Measurements from ENCODE around the gene SIRT5.

The SIRT5 gene

GRCh38 chr6:13589801-13590200 is 15.4 kb downstream of the SIRT5 start:
- H3K9me2 ChIP-seq (replicated peaks; ENCODE audit: insufficient read depth, low read length) = no peaks in the 10 kb centered on the region
- no peaks in the 10 kb centered on the region for H3K4me1 ChIP-seq (ENCODE audit: low read length)
- H3K36me3 ChIP-seq (replicated peaks; ENCODE audit: insufficient read depth, low read length) = no peaks in the 10 kb centered on the region
- DNase-seq = no peak
- no peak overlapping the region for H3K4me2 ChIP-seq (ENCODE audit: low read depth, low read length)
- H3K9ac ChIP-seq (ENCODE audit: low read length) = no peak overlapping the region
- H3K27ac ChIP-seq (ENCODE audit: low read length) = no peak overlapping the region
- no peak for TF ChIP-seq EZH2phosphoT487 (IDR thresholded peaks at IDR 0.05; ENCODE audit: low read length)
- no peak for TF ChIP-seq CTCF (IDR thresholded peaks at IDR 0.05; ENCODE audit: low read length)
- no peak for TF ChIP-seq EZH2 (optimal IDR thresholded peaks at IDR 0.05; ENCODE audit: low read depth, low read length)
- no peaks in the 10 kb centered on the region for H3K79me2 ChIP-seq (ENCODE audit: low read length)
- H3K4me3 ChIP-seq (ENCODE audit: low read length) = no peak overlapping the region
- H3F3A ChIP-seq (ENCODE audit: insufficient read depth, low read length) = no peaks in the 10 kb centered on the region
- no peaks in the 10 kb centered on the region for H3K9me3 ChIP-seq (replicated peaks; ENCODE audit: insufficient read depth, low read length)
- H4K20me1 ChIP-seq (ENCODE audit: insufficient read depth, low read length) = no peaks in the 10 kb centered on the region
- H3K27me3 ChIP-seq (replicated peaks; ENCODE audit: insufficient read depth, low read length) = no peaks in the 10 kb centered on the region
- H2AFZ ChIP-seq (ENCODE audit: low read length) = no peak overlapping the region

GRCh38 chr6:13590574-13591153 is 16.3 kb downstream of the SIRT5 start:
- Histone ChIP-seq H3K4me1 (ENCODE audit: low read length) (no peaks in the 10 kb centered on the region), H3K79me2 (ENCODE audit: low read length) (no peaks in the 10 kb centered on the region), H3K36me3 (replicated peaks; ENCODE audit: insufficient read depth, low read length) (no peaks in the 10 kb centered on the region), H3K9me3 (replicated peaks; ENCODE audit: insufficient read depth, low read length) (no peaks in the 10 kb centered on the region), H3F3A (ENCODE audit: insufficient read depth, low read length) (no peaks in the 10 kb centered on the region), H3K27ac (ENCODE audit: low read length) (no peak overlapping the region), H3K4me2 (ENCODE audit: low read depth, low read length) (no peak overlapping the region), H3K9me2 (replicated peaks; ENCODE audit: insufficient read depth, low read length) (no peaks in the 10 kb centered on the region), H3K9ac (ENCODE audit: low read length) (no peak overlapping the region), H2AFZ (ENCODE audit: low read length) (no peak overlapping the region), H3K27me3 (replicated peaks; ENCODE audit: insufficient read depth, low read length) (no peaks in the 10 kb centered on the region), H3K4me3 (ENCODE audit: low read length) (no peak overlapping the region), H4K20me1 (ENCODE audit: insufficient read depth, low read length) (no peaks in the 10 kb centered on the region)
- TF ChIP-seq EZH2 (optimal IDR thresholded peaks at IDR 0.05; ENCODE audit: low read depth, low read length) (no peak), CTCF (IDR thresholded peaks at IDR 0.05; ENCODE audit: low read length) (no peak), EZH2phosphoT487 (IDR thresholded peaks at IDR 0.05; ENCODE audit: low read length) (no peak)
- no peak for DNase-seq

- Histone ChIP-seq H3K27me3 (replicated peaks; ENCODE audit: insufficient read depth, low read length) (no peaks in the 10 kb centered on the region), H3K36me3 (replicated peaks; ENCODE audit: insufficient read depth, low read length) (no peaks in the 10 kb centered on the region), H3K4me3 (ENCODE audit: low read length) (no peak overlapping the region), H3K9me3 (replicated peaks; ENCODE audit: insufficient read depth, low read length) (no peaks in the 10 kb centered on the region), H3K4me2 (ENCODE audit: low read depth, low read length) (no peak overlapping the region), H4K20me1 (ENCODE audit: insufficient read depth, low read length) (no peaks in the 10 kb centered on the region), H3K9ac (ENCODE audit: low read length) (no peak overlapping the region), H3K79me2 (ENCODE audit: low read length) (no peaks in the 10 kb centered on the region), H3F3A (ENCODE audit: insufficient read depth, low read length) (no peaks in the 10 kb centered on the region), H3K4me1 (ENCODE audit: low read length) (no peaks in the 10 kb centered on the region), H2AFZ (ENCODE audit: low read length) (no peak overlapping the region), H3K9me2 (replicated peaks; ENCODE audit: insufficient read depth, low read length) (no peaks in the 10 kb centered on the region), H3K27ac (ENCODE audit: low read length) (no peak overlapping the region)
- DNase-seq = no peak
- TF ChIP-seq EZH2phosphoT487 (IDR thresholded peaks at IDR 0.05; ENCODE audit: low read length) (no peak), EZH2 (optimal IDR thresholded peaks at IDR 0.05; ENCODE audit: low read depth, low read length) (no peak)
Measured at GRCh38 chr6:13591205-13591921, 17.0 kb downstream of the SIRT5 start.

- no peak for TF ChIP-seq EZH2 (optimal IDR thresholded peaks at IDR 0.05; ENCODE audit: low read depth, low read length)
- no peak for TF ChIP-seq CTCF (IDR thresholded peaks at IDR 0.05; ENCODE audit: low read length)
- TF ChIP-seq EZH2phosphoT487 (IDR thresholded peaks at IDR 0.05; ENCODE audit: low read length) = no peak
- Histone ChIP-seq H3K4me3 (ENCODE audit: low read length) (no peak overlapping the region), H4K20me1 (ENCODE audit: insufficient read depth, low read length) (no peaks in the 10 kb centered on the region), H3K9me3 (replicated peaks; ENCODE audit: insufficient read depth, low read length) (no peaks in the 10 kb centered on the region), H3K9me2 (replicated peaks; ENCODE audit: insufficient read depth, low read length) (no peaks in the 10 kb centered on the region), H3K36me3 (replicated peaks; ENCODE audit: insufficient read depth, low read length) (no peaks in the 10 kb centered on the region), H3K79me2 (ENCODE audit: low read length) (no peaks in the 10 kb centered on the region), H3K4me1 (ENCODE audit: low read length) (no peaks in the 10 kb centered on the region), H3K4me2 (ENCODE audit: low read depth, low read length) (no peak overlapping the region), H2AFZ (ENCODE audit: low read length) (no peak overlapping the region), H3K27ac (ENCODE audit: low read length) (no peak overlapping the region), H3F3A (ENCODE audit: insufficient read depth, low read length) (no peaks in the 10 kb centered on the region), H3K27me3 (replicated peaks; ENCODE audit: insufficient read depth, low read length) (no peaks in the 10 kb centered on the region), H3K9ac (ENCODE audit: low read length) (no peak overlapping the region)
- no peak for DNase-seq
Measured at GRCh38 chr6:13593103-13593502, 18.7 kb downstream of the SIRT5 start.

All from MM.1S (cell line).